ENCODE results near the gene TMEM266.

GRCh38 chr15:76196269-76197231, 136.8 kb downstream of the TMEM266 start:
- TF ChIP-seq CTCF (IDR thresholded peaks at IDR 0.05; ENCODE audit: poor library complexity) (no peak), EZH2 (IDR thresholded peaks at IDR 0.05; ENCODE audit: borderline replicate concordance) (no peak), EZH2phosphoT487 (IDR thresholded peaks at IDR 0.05; ENCODE audit: low read depth, severe bottlenecking, unreplicated experiment) (no peak)

Data from hepatocyte (in vitro differentiated cells).